ENCODE results near the gene GID8.

GID8 gene

DNA sequence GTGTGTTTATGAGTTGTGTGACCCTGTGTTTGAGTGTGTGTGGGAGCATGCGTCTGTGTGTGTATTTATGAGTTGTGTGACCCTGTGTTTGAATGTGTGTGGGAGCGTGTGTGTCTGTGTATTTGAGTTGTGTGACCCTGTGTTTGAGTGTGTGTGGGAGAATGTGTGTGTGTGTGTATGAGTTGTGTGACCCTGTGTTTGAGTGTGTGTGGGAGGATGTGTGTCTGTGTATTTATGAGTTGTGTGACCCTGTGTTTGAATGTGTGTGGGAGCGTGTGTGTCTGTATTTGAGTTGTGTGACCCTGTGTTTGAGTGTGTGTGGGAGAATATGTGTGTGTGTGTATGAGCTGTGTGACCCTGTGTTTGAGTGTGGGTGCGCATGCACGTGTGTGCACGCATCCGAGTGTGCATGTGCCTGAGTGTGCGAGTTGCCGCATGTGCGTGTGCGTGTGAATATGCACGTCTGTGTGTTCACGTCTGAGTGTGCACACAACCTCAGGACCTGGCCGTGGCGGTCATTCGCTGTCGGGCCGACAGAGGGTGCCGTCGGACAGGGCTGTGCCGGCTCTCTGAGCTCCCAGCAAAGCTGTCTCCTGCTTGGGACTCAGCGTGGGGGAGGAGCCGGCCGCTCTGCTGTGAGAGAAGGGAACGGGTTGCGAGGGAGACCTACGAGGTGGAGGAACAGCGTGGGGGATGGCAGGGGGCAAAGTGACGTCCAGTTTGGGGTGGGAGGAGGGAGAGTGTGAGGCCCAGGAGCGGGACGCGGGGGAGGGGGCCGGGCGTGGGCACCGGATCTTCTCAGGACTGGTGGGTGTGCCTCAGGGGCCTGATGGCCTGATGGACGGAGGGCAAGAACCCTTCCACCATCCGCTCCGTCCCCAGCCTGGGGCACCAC is 34.2 kb downstream of the GID8 start:
- peak; percentile 16 to 47 for DNase-seq

DNA sequence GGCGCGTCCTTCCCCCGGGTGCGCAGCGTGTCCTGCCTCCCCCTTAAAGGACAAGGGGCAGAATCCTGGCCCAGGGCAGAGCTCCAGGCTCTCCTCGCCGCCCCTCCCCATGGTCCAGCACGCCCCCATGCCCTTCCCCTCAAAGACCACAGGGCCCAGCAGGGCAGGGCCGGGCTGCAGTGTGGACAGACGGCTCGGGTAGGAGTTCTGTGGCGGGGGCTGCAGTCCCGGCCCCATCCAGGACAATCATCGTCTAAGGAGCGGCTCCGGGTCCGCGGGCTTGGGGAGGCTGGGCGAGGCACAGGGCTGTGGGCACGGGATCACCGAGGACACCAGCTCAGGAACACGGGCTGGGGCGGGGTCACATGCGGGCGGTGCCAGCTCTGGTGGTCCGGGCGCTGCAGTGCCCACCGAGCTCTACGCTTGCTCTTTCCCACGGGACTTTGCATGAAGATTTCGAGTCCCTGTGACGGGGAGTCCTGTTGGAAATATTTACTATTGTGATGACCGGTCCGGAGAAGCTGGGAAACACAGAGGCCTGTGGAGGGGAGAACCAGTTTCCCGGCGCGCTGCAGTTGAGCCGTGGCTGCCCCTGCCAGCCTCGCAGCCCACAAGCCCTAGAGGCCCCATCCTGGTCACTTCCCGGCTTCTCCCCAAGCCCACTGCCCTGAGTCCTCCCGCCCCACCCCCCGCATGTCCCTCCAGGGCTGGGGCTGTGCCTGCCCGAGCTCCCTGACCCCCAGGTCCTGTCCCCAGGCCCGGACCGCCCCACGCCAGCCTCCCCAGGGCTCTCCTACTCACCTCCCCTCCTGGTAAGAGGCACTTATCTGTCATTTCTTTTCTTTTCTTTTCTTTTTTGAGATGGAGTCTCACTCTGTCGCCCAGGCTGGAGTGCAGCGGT is 35.1 kb downstream of the GID8 start:
- no peak for DNase-seq

- DNase-seq = no peak
Measured at GRCh38 chr20:62975251-62975760, 37.4 kb downstream of the GID8 start.

DNA sequence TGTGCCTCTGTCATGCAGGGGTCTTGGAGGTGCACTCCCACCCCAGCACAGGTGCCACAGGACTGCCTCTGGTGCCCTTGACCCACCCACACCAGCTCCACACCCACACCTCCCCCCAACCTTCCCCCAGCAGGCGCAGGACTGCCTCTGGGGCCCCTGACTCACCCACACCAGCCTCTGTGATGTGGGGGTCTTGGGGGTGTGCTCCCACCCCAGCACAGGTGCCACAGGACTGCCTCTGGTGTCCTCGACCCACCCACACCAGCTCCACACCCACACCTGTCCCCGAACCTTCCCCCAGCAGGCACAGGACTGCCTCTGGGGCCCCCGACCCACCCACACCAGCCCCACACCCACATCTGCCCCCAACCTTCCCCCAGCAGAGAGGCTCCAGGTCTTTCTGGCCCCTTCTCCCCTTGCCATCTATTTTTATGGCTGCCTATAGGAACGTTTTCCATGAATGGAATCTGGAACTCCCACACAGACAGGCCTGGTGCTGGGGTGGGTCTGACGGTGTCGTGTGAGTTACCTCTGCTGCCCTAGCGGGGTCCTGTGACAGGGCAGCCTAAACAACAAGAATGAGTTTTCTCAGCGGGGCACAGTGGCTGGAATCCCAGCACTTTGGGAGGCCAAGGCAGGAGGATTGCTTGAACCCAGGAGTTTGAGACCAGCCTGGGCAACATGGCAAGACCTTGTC is 38.0 kb downstream of the GID8 start:
- no peak for DNase-seq

- DNase-seq = no peak
Measured at GRCh38 chr20:62976886-62977285, 38.9 kb downstream of the GID8 start.

- DNase-seq = no peak
Measured at GRCh38 chr20:62977613-62978560, 39.9 kb downstream of the GID8 start.

DNA sequence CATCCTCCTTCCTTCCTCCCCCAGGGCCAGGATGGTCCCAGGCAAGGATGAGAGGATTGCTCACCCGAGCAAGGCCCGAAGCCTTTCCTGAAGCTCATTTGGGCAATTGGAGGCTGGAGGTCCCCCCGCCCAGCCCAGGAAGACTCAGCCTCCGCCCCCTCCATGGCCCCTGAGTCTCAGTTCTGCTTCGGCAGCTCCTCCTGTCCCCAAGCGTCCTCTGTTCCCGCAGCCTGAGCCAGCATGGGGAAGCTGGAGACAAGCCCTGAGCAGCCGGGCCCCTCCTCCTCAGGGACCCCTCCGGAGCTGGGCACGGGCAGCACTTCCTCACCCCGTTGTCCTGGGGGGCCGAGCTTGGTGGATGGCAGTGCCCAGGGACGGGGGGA is 40.6 kb downstream of the GID8 start:
- no peak for DNase-seq

DNA sequence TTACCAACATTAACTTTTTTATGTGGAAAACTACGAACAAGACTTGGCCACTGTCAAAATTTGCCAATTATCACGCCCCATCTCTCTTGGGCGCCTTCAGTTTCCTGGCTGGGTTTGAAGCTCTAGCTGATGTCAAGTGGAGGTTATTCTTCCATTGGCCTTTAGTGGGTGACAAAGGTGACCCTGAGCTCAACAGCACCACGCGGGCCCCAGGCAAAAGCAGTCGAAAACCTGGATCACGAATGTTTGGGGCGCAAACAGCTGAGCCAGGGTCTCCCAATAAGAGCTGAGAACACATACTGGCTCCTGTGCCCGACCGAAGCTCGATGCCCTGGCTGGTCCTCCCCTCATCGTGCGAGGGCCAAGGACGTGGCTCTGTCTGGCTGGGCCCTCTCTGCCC is 41.4 kb downstream of the GID8 start:
- no peak for DNase-seq

- no peak for DNase-seq
Measured at GRCh38 chr20:62979876-62980373, 42.0 kb downstream of the GID8 start.

GRCh38 chr20:62980380-62980960 is 42.5 kb downstream of the GID8 start:
- DNase-seq = no peak

DNA sequence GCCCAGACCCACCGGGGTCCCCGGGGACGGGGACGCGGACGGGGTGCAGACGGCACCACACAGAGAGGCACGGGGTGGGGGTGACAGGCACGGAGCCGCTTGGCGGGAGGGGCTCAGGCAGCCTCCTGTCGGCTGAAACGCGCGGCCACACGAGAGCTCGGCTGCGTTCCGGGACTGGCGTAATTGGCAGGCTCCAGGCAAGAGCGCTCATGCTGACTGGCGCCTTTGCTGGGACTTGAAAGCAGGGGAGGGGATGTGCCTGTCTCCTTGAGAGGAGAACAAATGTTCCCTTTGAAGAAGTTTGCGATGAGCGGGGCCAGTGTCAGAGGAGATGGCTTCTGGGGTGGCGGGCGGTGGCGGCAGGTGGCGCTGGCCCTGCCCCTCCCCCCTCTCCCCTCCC is 43.0 kb downstream of the GID8 start:
- no peak for DNase-seq

DNA sequence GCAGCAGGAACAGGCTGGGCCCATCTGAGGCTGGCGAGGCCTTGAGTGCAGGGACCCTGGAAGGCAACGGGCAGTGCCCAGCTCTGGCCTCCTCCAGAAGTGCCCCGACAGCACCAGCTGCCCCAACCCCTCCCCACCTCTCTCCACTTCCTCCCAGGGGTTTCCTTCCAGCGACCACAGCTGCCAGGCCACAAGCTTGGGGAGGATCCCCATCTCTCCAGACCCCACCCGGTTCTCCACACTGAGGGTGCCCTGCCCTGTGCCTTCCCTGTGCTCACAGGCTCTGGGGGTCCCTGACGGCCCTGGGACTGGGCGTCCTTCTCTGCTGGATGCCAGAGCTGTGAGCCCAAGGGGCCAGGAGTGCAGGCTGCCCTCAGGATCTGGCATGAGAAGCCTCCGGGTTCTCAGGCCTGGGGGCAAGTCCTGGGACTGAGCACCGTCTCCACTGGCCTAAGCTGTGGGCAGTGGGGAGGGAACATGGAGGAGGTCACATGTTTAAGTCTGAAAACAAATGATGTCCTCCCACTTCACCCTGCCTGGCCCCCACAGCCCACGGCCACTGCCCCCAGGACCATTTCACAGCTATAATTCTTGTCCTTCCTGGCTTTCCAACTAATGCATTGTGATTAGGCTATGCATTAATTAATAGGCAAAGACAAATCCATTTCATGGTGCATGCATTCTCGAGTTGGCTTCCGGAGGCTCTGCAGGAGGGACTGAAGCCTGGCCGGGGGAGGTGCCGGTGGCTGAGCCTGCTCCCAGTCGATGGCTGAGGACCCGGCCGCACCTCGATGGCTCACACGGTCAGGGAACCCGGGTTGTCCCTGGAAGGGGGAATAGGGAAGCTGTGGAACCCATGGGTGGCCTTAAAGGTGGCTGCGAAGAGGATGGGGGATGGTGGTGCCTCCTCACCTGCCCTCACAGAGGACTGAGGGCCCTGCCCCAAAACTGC is 44.5 kb downstream of the GID8 start:
- no peak for DNase-seq

DNA sequence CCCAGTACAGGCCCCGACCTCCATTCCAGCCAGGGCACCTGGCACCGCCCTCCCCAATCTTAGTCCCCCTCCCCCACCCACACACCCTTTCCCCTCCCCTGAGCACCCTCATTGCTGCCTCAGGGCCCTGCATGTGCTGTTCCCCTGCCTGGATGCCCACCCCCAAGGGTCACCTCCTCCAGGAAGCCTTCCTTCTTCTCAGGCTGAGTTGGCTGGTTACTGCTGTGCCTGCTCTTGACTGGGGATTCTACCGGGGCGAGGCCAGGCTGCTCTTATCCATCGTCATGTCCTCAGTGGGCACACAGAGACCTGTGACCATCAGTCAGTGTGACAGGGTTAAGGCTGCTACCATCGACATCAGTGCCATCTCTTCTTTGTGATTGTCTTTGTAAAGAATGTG is 45.3 kb downstream of the GID8 start:
- no peak for DNase-seq

GRCh38 chr20:62984666-62985443 is 46.9 kb downstream of the GID8 start:
- DNase-seq = no peak

DNA sequence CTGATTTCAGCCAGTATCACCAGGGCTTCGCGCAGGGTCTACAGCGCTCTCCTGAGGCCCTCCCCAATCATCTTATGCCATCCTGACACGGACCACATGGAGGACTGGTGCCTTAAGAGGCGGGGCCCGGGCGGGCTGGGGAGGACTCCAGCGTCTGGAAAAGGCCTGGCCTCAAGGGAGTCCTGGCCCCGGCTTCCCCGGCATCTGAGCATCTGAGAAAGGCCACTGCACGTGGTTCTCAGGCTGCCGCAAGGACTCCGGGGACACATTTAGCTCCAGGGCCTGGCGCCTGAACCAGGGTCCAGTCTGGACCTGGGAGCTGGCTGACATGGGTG is 47.5 kb downstream of the GID8 start:
- no peak for DNase-seq

- DNase-seq = no peak
Measured at GRCh38 chr20:62986257-62986800, 48.4 kb downstream of the GID8 start.

DNA sequence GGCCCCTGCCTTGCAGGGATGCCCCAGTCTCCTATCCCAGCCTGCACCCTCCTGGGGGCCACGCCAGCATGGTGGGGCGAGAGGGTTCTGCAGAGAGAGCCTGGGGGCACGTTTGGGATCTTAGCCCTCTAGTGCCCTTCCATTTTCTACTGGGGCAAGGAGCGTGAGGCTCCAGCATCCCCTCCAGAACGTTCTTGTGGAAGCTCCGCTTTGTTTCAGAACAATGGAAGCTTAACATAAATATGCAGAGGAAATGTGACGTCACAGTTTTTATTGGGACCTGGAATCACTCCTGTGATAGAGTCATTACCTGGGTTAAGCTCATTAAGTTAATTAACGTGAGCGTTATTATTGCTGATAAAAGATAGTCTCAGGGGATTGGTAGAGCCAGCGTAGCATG is 49.2 kb downstream of the GID8 start:
- no peak for DNase-seq

DNA sequence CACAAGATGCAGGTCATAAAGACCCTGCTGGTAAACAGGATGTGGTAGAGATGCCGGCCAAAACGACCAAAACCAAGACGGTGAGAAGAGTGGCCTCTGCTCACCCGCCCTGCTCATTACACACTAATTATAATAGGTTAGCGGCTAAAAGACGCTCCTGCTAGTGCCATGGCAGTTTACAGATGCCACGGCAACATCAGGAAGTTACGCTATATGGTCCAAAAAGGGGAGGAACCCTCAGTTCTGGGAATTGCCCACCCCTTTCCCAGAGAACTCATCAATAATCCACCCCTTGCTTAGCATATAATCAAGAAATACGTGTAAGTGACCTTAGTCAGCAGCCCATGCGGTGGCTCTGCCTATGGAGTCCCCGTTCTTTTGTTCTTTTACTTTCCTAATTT is 51.3 kb downstream of the GID8 start:
- no peak for DNase-seq

- DNase-seq = no peak
Measured at GRCh38 chr20:62990306-62990825, 52.4 kb downstream of the GID8 start.
